ENCODE results near the gene GGACT.

The GGACT gene

GRCh38 chr13:100502446-100502845 is 86.1 kb downstream of the GGACT start:
- H3K4me3 ChIP-seq (ENCODE audit: low read depth, low read length), result no peak overlapping the region
- no peak for TF ChIP-seq CTCF (IDR thresholded peaks at IDR 0.05; ENCODE audit: borderline replicate concordance, insufficient read depth, low read depth, low read length)

GRCh38 chr13:100497389-100497788 is 91.2 kb downstream of the GGACT start:
- no peak overlapping the region for H3K4me3 ChIP-seq (ENCODE audit: low read depth, low read length)
- no peak for TF ChIP-seq CTCF (IDR thresholded peaks at IDR 0.05; ENCODE audit: borderline replicate concordance, insufficient read depth, low read depth, low read length)

DNA sequence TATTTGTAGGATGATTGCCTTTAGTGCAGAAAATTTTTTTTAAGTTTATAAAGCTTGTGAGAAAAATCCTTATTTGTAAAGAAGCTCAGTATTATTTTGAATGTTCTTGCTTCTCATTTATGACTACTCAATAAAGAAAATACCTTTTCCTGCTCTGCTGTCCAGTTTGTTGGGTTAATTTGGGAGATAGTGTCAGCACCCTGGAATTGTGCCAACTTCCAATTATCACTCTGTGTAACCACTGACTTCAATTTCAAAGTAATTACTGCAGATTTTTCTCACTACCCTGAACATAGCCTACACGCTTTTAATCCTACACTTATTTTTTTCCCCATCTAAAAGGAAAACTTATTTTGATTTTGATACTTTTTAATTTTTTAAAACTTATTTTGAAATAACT is 93.1 kb downstream of the GGACT start:
- H3K4me3 ChIP-seq (ENCODE audit: low read depth, low read length), result no peak overlapping the region
- no peak for TF ChIP-seq CTCF (IDR thresholded peaks at IDR 0.05; ENCODE audit: borderline replicate concordance, insufficient read depth, low read depth, low read length)

- TF ChIP-seq CTCF (IDR thresholded peaks at IDR 0.05; ENCODE audit: borderline replicate concordance, insufficient read depth, low read depth, low read length), result no peak
- no peak overlapping the region for H3K4me3 ChIP-seq (ENCODE audit: low read depth, low read length)
Measured at GRCh38 chr13:100493418-100493817, 95.2 kb downstream of the GGACT start.

- TF ChIP-seq CTCF (IDR thresholded peaks at IDR 0.05; ENCODE audit: borderline replicate concordance, insufficient read depth, low read depth, low read length), result no peak
- H3K4me3 ChIP-seq (ENCODE audit: low read depth, low read length), result no peak overlapping the region
Measured at GRCh38 chr13:100491164-100491842, 97.3 kb downstream of the GGACT start.

GRCh38 chr13:100490692-100491091 is 97.9 kb downstream of the GGACT start:
- no peak for TF ChIP-seq CTCF (IDR thresholded peaks at IDR 0.05; ENCODE audit: borderline replicate concordance, insufficient read depth, low read depth, low read length)
- no peak overlapping the region for H3K4me3 ChIP-seq (ENCODE audit: low read depth, low read length)

- TF ChIP-seq CTCF (IDR thresholded peaks at IDR 0.05; ENCODE audit: borderline replicate concordance, insufficient read depth, low read depth, low read length), result no peak
- no peak overlapping the region for H3K4me3 ChIP-seq (ENCODE audit: low read depth, low read length)
Measured at GRCh38 chr13:100485265-100485664, 103.3 kb downstream of the GGACT start.
